Stimulated activated CD8-positive, alpha-beta memory T cell treated with anti-CD3 and anti-CD28 coated beads, Interleukin-15, amount 100 ng/mL, for 48 hours (primary cell): ENCODE data around the gene KRTAP10-9.
A peak's percentile ranks its signal among the peaks of the same experiment; 100 is the strongest.
"Not testable (repeated sequence)": the region's sequence is repeated elsewhere in the genome, so short reads cannot be mapped to it uniquely, and the experiment has no call there.

Experiments
- DNase-seq, 2 donors: peaks; one replicate each; pipeline ENCODE4 v3.0.0-alpha.2; 2020; ENCODE audit warnings: low read depth in 2 of 2

KRTAP10-9 gene

DNA sequence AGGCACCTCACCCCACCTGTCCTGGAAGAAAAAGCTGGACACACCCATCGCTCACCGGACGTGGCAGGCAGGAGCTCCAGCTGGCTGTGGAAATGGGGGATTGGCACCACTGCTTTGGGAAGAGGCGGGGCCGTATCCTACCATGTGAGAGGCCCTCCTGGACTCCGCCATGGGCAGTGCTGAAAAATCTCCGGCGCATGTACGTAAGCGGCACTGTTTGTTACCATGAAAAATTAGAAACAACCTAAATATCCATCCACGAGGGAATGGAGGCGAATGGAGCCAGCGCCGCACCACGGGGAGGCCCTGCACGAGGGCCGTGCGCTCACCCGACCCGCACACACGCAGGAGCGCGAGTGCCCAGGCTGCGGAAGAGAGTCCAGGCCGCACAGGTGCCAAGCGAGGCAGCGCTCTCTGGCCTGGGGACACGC lies 11.9 kb upstream of the KRTAP10-9 start:
- DNase-seq = no peak

GRCh38 chr21:44615466-44615865 lies 11.4 kb upstream of the KRTAP10-9 start:
- DNase-seq = no peak

- DNase-seq = no peak
These were observed 10.8 kb upstream of the KRTAP10-9 start for GRCh38 chr21:44615911-44616590.

DNA sequence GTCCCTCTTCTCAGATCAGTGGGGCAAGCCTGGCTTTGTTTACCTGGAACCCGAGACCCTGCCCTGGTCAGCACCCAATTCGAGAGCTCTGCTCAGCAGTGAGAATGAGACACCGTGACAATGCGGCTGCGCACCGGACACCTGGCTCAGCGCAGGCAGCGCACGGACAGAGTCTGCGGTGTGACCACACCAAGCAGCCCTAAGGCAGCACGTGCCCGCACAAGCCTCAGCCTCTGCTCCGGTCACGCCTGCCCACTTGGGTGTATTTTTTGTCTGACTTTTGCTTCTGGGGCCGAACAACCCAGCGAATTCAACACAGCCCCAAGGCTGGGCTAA lies 10.3 kb upstream of the KRTAP10-9 start:
- no peak for DNase-seq

GRCh38 chr21:44617071-44617501 lies 9.8 kb upstream of the KRTAP10-9 start:
- DNase-seq = no peak

DNA sequence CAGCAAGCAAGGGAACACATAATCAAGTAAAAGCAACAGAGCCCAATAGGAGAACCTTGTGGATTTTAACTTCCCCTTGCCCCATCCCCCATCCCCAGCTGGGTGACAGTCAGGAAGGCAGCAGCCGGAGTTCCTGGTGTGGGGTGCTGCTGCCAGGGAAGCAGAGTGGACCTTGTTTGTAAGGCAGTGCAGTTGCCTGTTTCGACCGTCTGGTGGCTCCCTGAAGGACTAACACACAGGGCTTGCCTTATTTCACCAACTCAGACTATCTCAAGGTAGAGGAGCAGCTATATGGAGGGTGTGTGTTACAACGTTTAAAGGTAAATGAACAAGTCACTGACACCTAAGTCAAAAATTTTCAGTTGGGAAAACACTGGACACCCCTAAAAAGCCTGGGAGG lies 8.4 kb upstream of the KRTAP10-9 start:
- DNase-seq = no peak

- DNase-seq = peak in 1 of 2 donors; percentile 11
These were observed 8.0 kb upstream of the KRTAP10-9 start for GRCh38 chr21:44618909-44619308.

DNA sequence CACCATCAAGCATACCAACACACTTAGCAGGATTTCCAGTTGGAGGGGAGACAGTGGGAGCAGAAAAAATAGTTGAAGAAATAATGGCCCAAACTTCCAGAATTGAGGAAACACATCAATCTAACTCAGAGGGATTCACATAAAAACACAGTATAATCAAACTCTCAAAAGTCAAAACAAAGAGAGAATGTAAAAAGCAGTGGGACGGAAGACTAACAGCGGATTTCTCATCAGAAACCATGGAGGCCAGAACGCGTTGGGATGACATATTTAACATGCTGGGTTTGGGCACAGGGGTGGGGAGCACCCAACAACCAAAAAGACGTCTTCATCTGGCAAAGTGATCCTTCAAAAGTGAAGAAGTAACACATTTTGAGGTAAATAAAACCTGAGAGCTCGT lies 7.0 kb upstream of the KRTAP10-9 start:
- DNase-seq = no peak

DNA sequence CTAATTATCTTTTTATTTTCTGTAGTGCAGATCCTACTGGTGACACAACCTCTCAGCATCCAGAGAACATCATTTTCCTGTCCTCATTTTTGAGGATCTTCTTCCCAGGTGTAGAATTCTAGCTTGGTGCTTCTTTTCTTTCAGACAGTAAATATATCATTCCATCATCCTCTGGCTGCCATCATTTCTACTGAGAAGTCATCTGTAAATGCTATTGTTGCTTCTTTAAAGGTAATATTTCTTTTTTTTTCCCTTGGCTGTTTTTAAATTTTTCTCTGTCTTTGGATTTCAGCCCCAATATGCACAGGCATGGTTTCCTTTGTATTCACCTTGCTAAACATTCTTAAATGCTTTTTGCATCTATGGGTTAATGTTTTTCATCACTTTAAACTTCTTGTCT lies 3.3 kb upstream of the KRTAP10-9 start:
- DNase-seq = no peak

- no peak for DNase-seq
These were observed 1.1 kb upstream of the KRTAP10-9 start for GRCh38 chr21:44625756-44626155.

- DNase-seq = no peak
These were observed 631 bp upstream of the KRTAP10-9 start for GRCh38 chr21:44626262-44626661.

DNA sequence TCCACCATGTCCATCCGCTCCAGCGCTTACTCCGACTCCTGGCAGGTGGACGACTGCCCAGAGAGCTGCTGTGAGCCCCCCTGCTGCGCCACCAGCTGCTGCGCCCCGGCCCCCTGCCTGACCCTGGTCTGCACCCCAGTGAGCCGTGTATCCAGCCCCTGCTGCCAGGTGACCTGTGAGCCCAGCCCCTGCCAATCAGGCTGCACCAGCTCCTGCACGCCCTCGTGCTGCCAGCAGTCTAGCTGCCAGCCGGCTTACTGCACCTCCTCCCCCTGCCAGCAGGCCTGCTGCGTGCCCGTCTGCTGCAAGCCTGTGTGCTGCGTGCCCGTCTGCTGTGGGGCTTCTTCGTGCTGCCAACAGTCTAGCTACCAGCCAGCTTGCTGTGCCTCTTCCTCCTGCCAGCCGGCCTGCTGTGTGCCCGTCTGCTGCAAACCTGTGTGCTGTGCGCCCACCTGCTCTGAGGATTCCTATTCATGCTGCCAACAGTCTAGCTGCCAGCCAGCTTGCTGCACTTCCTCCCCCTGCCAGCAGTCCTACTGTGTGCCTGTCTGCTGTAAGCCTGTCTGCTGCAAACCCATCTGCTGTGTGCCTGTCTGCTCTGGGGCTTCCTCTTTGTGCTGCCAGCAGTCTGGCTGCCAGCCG lies 409 bp downstream of the KRTAP10-9 start:
- not testable (repeated sequence) for DNase-seq

- not testable (repeated sequence) for DNase-seq
These were observed 939 bp downstream of the KRTAP10-9 start for GRCh38 chr21:44627831-44628233.

DNA sequence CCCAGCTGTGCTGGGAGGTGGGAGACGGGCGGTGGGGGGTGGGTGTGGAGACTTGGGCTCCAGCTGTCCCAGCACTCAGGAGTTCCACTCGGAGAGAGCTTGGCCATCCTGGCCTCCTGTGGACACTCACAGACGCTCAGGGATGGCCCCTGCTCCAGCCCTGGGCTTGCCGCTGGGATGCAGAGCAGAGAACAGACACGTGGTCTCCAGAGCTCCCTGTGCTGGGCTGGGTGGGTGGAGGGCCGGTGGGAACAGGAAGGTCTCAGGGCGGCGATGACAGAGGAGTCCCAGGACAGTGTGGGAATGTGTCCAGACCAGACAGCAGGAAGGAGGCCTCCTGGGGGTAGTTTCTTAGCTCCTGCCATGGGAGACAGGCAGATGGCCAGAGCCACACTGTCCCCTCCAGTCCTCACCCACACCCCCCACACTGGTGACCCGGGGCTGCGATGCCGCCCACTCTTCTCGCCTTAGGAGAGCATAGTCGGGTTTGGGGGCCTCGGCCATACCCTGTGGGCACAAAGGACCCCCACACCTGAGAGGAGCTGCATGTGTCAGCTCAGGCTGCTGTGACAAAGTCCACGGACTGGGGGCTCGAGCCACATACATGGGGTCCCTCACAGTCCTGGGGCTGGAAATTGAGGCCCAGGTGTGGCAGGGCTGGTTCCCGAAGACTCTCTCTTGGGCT lies 2.0 kb downstream of the KRTAP10-9 start:
- DNase-seq = no peak

DNA sequence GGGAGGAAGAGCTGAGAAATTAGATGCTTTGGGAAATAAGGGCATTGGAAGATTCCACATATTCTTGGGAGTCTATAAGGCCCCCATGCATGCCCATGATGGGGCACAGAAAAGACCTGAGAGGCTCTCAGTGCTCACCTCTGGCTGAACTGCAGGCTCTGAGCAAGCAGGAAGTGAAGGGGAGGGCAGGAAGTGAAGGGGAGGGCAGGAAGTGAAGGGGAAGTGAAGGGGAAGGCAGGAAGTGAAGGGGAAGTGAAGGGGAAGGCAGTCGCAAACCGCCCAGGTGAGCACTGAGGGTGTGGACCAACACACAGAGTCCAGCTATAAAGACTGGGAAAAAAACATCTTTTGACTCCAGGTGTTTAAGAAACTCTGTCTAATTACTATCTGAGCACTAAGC lies 3.5 kb downstream of the KRTAP10-9 start:
- DNase-seq = no peak

- DNase-seq = no peak
These were observed 5.2 kb downstream of the KRTAP10-9 start for GRCh38 chr21:44632067-44632466.

GRCh38 chr21:44636209-44637017 lies 9.5 kb downstream of the KRTAP10-9 start:
- no peak for DNase-seq

DNA sequence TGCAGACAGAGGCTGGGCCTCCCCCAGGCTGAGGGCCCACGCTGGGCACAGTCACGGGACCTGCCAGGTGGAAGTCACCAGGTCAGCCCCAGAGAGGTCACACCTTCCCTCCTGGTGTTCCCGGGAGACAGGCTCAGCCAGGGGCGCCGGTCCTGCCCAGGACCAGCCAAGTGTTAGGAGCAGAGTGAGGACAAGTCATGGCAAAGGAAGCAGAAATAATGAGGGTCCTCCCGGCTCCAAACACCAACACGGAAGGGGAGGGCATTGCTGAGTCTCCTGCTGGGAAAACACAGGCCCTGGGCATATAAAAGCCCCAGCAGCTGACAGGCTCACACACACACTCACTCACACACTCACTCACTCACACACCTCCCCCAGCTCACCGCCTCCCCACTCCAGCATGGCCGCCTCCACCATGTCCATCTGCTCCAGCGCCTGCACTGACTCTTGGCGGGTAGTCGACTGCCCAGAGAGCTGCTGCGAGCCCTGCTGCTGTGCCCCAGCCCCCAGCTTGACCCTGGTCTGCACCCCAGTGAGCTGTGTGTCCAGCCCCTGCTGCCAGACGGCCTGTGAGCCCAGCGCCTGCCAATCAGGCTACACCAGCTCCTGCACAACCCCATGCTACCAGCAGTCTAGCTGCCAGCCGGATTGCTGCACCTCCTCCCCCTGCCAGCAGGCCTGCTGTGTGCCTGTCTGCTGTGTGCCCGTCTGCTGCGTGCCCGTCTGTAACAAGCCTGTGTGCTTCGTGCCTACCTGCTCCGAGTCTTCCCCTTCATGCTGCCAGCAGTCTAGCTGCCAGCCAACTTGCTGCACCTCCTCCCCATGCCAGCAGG lies 10.3 kb downstream of the KRTAP10-9 start, which contains the start of gene KRTAP10-10:
Gene KRTAP10-10 (plus strand): TSS at position 339 of the 833 bp plus-strand sequence. CDS start 62 bp downstream, at position 401.
- no peak for DNase-seq

- not testable (repeated sequence) for DNase-seq
These were observed 11.0 kb downstream of the KRTAP10-9 start for GRCh38 chr21:44637851-44638348.

- DNase-seq = not testable (repeated sequence)
These were observed 11.8 kb downstream of the KRTAP10-9 start for GRCh38 chr21:44638506-44639330.
